HEK293 (cell line): ENCODE measurements around the gene PMEL.

Experiments used
- FEZF1 ChIP-seq: fragments of 450-650 bp; formaldehyde crosslinking; IDR thresholded peaks from 2 replicates; pipeline ENCODE4 v1.5.1; 2016; ENCODE audit warnings: missing biosample characterization, missing genetic modification characterization
- GFI1B ChIP-seq: fragments of 450-650 bp; formaldehyde crosslinking; IDR thresholded peaks from 2 replicates; pipeline ENCODE4 v1.5.1; 2016; ENCODE audit warnings: missing biosample characterization, missing genetic modification characterization
- GLIS2 ChIP-seq: fragments of 450-650 bp; formaldehyde crosslinking; IDR thresholded peaks from 2 replicates; pipeline ENCODE4 v1.5.1; 2016; ENCODE audit warnings: missing biosample characterization, missing genetic modification characterization
- HOXA7 ChIP-seq: sonication (generic); formaldehyde crosslinking; IDR thresholded peaks from 2 replicates; pipeline ENCODE4 v1.8.1; 2022; ENCODE audit warnings: missing genetic modification reagents, borderline replicate concordance
- KLF16 ChIP-seq: fragments of 450-650 bp; formaldehyde crosslinking; IDR thresholded peaks from 2 replicates; pipeline ENCODE4 v1.5.1; 2017; ENCODE audit warnings: missing biosample characterization, missing genetic modification characterization
- OSR2 ChIP-seq: fragments of 450-650 bp; formaldehyde crosslinking; IDR thresholded peaks from 2 replicates; pipeline ENCODE4 v1.5.1; 2016; ENCODE audit warnings: missing biosample characterization, missing genetic modification characterization
- SETDB1 ChIP-seq: IDR thresholded peaks from one replicate; pipeline ENCODE4 v1.6.1; 2017; ENCODE audit warnings: mild to moderate bottlenecking, low read length, moderate library complexity, mixed read lengths; ENCODE audit not compliant: insufficient read length
- SP2 ChIP-seq: fragments of 450-650 bp; formaldehyde crosslinking; IDR thresholded peaks from 2 replicates; pipeline ENCODE4 v1.5.1; 2016; ENCODE audit warnings: missing biosample characterization, missing genetic modification characterization
- SP7 ChIP-seq: fragments of 450-650 bp; formaldehyde crosslinking; IDR thresholded peaks from 2 replicates; pipeline ENCODE4 v1.5.1; 2016; ENCODE audit warnings: missing biosample characterization, missing genetic modification characterization
- TCF7L2 ChIP-seq: IDR thresholded peaks from 2 replicates; pipeline ENCODE4 v1.6.1; 2011; ENCODE audit warnings: low read depth, mild to moderate bottlenecking, inconsistent platforms, low read length, moderate library complexity, borderline replicate concordance
- ZEB2 ChIP-seq: fragments of 450-650 bp; formaldehyde crosslinking; IDR thresholded peaks from 2 replicates; pipeline ENCODE4 v1.5.1; 2016; ENCODE audit warnings: missing biosample characterization, missing genetic modification characterization
- ZFP41 ChIP-seq: fragments of 450-650 bp; formaldehyde crosslinking; IDR thresholded peaks from 2 replicates; pipeline ENCODE4 v1.5.1; 2016; ENCODE audit warnings: missing biosample characterization, missing genetic modification characterization, borderline replicate concordance
- ZFP69B ChIP-seq: fragments of 450-650 bp; formaldehyde crosslinking; IDR thresholded peaks from 2 replicates; pipeline ENCODE4 v1.5.1; 2016; ENCODE audit warnings: missing biosample characterization, missing genetic modification characterization
- ZNF112 ChIP-seq: fragments of 450-650 bp; formaldehyde crosslinking; IDR thresholded peaks from 2 replicates; pipeline ENCODE4 v1.5.0; 2017; ENCODE audit warnings: missing biosample characterization, missing genetic modification characterization
- ZNF175 ChIP-seq: fragments of 450-650 bp; formaldehyde crosslinking; IDR thresholded peaks from 2 replicates; pipeline ENCODE4 v1.5.1; 2016; ENCODE audit warnings: missing biosample characterization, missing genetic modification characterization
- ZNF2 ChIP-seq: fragments of 450-650 bp; formaldehyde crosslinking; IDR thresholded peaks from 2 replicates; pipeline ENCODE4 v1.5.1; 2016; ENCODE audit warnings: missing biosample characterization, missing genetic modification characterization
- ZNF391 ChIP-seq: fragments of 450-650 bp; formaldehyde crosslinking; IDR thresholded peaks from 2 replicates; pipeline ENCODE4 v1.5.1; 2016; ENCODE audit warnings: low read depth, missing biosample characterization, missing genetic modification characterization, borderline replicate concordance
- ZNF521 ChIP-seq: fragments of 450-650 bp; formaldehyde crosslinking; IDR thresholded peaks from 2 replicates; pipeline ENCODE4 v1.5.1; 2017; ENCODE audit warnings: missing biosample characterization, mild to moderate bottlenecking, missing genetic modification characterization
- ZNF555 ChIP-seq: fragments of 450-650 bp; formaldehyde crosslinking; conservative IDR thresholded peaks from 2 replicates; pipeline ENCODE4 v1.5.1; 2017; ENCODE audit warnings: missing biosample characterization, mild to moderate bottlenecking, missing genetic modification characterization, inconsistent platforms
- ZNF558 ChIP-seq: fragments of 450-650 bp; formaldehyde crosslinking; IDR thresholded peaks from 2 replicates; pipeline ENCODE4 v1.5.1; 2016; ENCODE audit warnings: missing biosample characterization, missing genetic modification characterization
- ZNF600 ChIP-seq: fragments of 450-650 bp; formaldehyde crosslinking; IDR thresholded peaks from 2 replicates; pipeline ENCODE4 v1.5.1; 2016; ENCODE audit warnings: missing biosample characterization, missing genetic modification characterization
- TF ChIP-seq, protein P1 (sequence below): fragments of 450-650 bp; formaldehyde crosslinking; IDR thresholded peaks from 2 replicates; pipeline ENCODE4 v1.5.1; 2016; ENCODE audit warnings: missing biosample characterization, missing genetic modification characterization
- TF ChIP-seq, protein P2 (sequence below): fragments of 450-650 bp; formaldehyde crosslinking; IDR thresholded peaks from 2 replicates; pipeline ENCODE4 v1.5.1; 2017; ENCODE audit warnings: missing biosample characterization, missing genetic modification characterization
- TF ChIP-seq, protein P3 (sequence below): fragments of 450-650 bp; formaldehyde crosslinking; IDR thresholded peaks from 2 replicates; pipeline ENCODE4 v1.5.1; 2016; ENCODE audit warnings: missing biosample characterization, missing genetic modification characterization
- TF ChIP-seq, protein P4 (sequence below): fragments of 450-650 bp; formaldehyde crosslinking; IDR thresholded peaks from 2 replicates; pipeline ENCODE4 v1.5.1; 2016; ENCODE audit warnings: missing biosample characterization, missing genetic modification characterization
- TF ChIP-seq, protein P5 (sequence below): fragments of 450-650 bp; formaldehyde crosslinking; IDR thresholded peaks from 2 replicates; pipeline ENCODE4 v1.5.1; 2016; ENCODE audit warnings: missing biosample characterization, missing genetic modification characterization
- TF ChIP-seq, protein P6 (sequence below): fragments of 450-650 bp; formaldehyde crosslinking; IDR thresholded peaks from 2 replicates; pipeline ENCODE4 v1.5.1; 2016; ENCODE audit warnings: missing biosample characterization, missing genetic modification characterization
- TF ChIP-seq, protein P7 (sequence below): IDR thresholded peaks from 2 replicates; pipeline ENCODE4 v1.6.1; 2011; ENCODE audit warnings: mild to moderate bottlenecking, low read depth, low read length, borderline replicate concordance

Gene PMEL

DNA sequence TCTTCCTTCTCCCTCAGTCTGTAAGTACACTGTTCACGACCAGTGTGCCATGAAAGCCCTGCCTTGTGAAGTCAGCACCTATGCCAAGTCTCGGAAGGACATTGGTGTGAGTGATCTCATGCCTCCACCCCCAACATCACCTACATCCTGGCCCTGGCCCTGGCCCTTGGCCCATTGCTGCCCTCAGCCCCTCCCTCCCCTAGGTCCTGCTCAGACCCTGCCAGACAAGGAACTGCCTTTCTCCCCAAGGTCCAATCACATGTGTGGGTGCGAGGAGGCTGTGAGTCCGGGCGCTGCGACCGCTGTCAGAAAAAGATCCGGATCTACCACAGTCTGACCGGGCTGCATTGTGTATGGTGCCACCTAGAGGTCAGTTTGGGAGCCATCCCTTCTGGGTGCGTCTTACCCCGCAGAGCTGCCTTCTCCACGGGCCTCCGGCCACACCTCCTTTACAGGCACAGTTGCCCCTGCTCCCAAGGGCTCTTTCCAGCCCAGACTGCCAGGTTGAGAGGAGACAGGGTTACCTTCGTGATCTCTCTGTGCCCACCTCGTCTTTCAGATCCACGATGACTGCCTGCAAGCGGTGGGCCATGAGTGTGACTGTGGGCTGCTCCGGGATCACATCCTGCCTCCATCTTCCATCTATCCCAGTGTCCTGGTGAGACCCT is 25.6 kb downstream of the PMEL start (continued):
- TF ChIP-seq, protein P1, sequence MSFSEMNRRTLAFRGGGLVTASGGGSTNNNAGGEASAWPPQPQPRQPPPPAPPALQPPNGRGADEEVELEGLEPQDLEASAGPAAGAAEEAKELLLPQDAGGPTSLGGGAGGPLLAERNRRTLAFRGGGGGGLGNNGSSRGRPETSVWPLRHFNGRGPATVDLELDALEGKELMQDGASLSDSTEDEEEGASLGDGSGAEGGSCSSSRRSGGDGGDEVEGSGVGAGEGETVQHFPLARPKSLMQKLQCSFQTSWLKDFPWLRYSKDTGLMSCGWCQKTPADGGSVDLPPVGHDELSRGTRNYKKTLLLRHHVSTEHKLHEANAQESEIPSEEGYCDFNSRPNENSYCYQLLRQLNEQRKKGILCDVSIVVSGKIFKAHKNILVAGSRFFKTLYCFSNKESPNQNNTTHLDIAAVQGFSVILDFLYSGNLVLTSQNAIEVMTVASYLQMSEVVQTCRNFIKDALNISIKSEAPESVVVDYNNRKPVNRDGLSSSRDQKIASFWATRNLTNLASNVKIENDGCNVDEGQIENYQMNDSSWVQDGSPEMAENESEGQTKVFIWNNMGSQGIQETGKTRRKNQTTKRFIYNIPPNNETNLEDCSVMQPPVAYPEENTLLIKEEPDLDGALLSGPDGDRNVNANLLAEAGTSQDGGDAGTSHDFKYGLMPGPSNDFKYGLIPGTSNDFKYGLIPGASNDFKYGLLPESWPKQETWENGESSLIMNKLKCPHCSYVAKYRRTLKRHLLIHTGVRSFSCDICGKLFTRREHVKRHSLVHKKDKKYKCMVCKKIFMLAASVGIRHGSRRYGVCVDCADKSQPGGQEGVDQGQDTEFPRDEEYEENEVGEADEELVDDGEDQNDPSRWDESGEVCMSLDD (tag by site-specific recombination): peak; percentile 61; the same call in 1 of the 2 replicates
- TF ChIP-seq, protein P2, sequence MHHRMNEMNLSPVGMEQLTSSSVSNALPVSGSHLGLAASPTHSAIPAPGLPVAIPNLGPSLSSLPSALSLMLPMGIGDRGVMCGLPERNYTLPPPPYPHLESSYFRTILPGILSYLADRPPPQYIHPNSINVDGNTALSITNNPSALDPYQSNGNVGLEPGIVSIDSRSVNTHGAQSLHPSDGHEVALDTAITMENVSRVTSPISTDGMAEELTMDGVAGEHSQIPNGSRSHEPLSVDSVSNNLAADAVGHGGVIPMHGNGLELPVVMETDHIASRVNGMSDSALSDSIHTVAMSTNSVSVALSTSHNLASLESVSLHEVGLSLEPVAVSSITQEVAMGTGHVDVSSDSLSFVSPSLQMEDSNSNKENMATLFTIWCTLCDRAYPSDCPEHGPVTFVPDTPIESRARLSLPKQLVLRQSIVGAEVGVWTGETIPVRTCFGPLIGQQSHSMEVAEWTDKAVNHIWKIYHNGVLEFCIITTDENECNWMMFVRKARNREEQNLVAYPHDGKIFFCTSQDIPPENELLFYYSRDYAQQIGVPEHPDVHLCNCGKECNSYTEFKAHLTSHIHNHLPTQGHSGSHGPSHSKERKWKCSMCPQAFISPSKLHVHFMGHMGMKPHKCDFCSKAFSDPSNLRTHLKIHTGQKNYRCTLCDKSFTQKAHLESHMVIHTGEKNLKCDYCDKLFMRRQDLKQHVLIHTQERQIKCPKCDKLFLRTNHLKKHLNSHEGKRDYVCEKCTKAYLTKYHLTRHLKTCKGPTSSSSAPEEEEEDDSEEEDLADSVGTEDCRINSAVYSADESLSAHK (tag by site-specific recombination): no peak
- no peak for TF ChIP-seq GFI1B
- TF ChIP-seq ZNF175 (tag by site-specific recombination): no peak
- peak; percentile 67; the same call in 1 of the 2 replicates for TF ChIP-seq SP7
- TF ChIP-seq GLIS2 (tag by site-specific recombination): 0 out of 2 replicates have a peak, but pooled peaks have one; percentile 17
- TF ChIP-seq HOXA7 (CRISPR knock-in tag): no peak
- no peak for TF ChIP-seq ZNF112 (tag by site-specific recombination)
- TF ChIP-seq, protein P3, sequence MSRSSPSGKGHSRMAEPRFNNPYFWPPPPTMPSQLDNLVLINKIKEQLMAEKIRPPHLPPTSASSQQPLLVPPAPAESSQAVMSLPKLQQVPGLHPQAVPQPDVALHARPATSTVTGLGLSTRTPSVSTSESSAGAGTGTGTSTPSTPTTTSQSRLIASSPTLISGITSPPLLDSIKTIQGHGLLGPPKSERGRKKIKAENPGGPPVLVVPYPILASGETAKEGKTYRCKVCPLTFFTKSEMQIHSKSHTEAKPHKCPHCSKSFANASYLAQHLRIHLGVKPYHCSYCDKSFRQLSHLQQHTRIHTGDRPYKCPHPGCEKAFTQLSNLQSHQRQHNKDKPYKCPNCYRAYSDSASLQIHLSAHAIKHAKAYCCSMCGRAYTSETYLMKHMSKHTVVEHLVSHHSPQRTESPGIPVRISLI (tag by site-specific recombination): no peak
- peak; percentile 38; the same call in 1 of the 2 replicates for TF ChIP-seq ZNF391 (tag by site-specific recombination)
- TF ChIP-seq, protein P4, sequence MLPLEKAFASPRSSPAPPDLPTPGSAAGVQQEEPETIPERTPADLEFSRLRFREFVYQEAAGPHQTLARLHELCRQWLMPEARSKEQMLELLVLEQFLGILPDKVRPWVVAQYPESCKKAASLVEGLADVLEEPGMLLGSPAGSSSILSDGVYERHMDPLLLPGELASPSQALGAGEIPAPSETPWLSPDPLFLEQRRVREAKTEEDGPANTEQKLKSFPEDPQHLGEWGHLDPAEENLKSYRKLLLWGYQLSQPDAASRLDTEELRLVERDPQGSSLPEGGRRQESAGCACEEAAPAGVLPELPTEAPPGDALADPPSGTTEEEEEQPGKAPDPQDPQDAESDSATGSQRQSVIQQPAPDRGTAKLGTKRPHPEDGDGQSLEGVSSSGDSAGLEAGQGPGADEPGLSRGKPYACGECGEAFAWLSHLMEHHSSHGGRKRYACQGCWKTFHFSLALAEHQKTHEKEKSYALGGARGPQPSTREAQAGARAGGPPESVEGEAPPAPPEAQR (tag by site-specific recombination): no peak
- TF ChIP-seq ZNF555 (tag by site-specific recombination): no peak
- TF ChIP-seq OSR2: no peak
- peak; percentile 68; the same call in 1 of the 2 replicates for TF ChIP-seq KLF16 (tag by site-specific recombination)
- TF ChIP-seq, protein P5, sequence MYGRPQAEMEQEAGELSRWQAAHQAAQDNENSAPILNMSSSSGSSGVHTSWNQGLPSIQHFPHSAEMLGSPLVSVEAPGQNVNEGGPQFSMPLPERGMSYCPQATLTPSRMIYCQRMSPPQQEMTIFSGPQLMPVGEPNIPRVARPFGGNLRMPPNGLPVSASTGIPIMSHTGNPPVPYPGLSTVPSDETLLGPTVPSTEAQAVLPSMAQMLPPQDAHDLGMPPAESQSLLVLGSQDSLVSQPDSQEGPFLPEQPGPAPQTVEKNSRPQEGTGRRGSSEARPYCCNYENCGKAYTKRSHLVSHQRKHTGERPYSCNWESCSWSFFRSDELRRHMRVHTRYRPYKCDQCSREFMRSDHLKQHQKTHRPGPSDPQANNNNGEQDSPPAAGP: peak; percentile 75; the same call in 1 of the 2 replicates
- TF ChIP-seq ZNF2 (tag by site-specific recombination): peak; percentile 85; the same call in 1 of the 2 replicates
- TF ChIP-seq ZFP69B: 0 out of 2 replicates have a peak, but pooled peaks have one; percentile 29
- peak; percentile 44; the same call in 1 of the 2 replicates for TF ChIP-seq SP2 (tag by site-specific recombination)
- TF ChIP-seq ZFP41 (tag by site-specific recombination): no peak
- no peak for TF ChIP-seq TCF7L2
- no peak for TF ChIP-seq ZNF558 (tag by site-specific recombination)
- TF ChIP-seq ZNF600 (tag by site-specific recombination): peak; percentile 90
- TF ChIP-seq FEZF1 (tag by site-specific recombination): no peak
- TF ChIP-seq, protein P6, sequence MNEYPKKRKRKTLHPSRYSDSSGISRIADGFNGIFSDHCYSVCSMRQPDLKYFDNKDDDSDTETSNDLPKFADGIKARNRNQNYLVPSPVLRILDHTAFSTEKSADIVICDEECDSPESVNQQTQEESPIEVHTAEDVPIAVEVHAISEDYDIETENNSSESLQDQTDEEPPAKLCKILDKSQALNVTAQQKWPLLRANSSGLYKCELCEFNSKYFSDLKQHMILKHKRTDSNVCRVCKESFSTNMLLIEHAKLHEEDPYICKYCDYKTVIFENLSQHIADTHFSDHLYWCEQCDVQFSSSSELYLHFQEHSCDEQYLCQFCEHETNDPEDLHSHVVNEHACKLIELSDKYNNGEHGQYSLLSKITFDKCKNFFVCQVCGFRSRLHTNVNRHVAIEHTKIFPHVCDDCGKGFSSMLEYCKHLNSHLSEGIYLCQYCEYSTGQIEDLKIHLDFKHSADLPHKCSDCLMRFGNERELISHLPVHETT: 0 out of 2 replicates have a peak, but pooled peaks have one; percentile 48
- TF ChIP-seq ZEB2 (tag by site-specific recombination): no peak; the same call in 1 of the 2 replicates
- TF ChIP-seq, protein P7, sequence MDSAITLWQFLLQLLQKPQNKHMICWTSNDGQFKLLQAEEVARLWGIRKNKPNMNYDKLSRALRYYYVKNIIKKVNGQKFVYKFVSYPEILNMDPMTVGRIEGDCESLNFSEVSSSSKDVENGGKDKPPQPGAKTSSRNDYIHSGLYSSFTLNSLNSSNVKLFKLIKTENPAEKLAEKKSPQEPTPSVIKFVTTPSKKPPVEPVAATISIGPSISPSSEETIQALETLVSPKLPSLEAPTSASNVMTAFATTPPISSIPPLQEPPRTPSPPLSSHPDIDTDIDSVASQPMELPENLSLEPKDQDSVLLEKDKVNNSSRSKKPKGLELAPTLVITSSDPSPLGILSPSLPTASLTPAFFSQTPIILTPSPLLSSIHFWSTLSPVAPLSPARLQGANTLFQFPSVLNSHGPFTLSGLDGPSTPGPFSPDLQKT: no peak
- no peak for TF ChIP-seq ZNF521 (tag by site-specific recombination)
- TF ChIP-seq SETDB1: no peak
